ENCODE measurements around the gene MTMR3.
"Not testable (repeated sequence)": the region's sequence is repeated elsewhere in the genome, so short reads cannot be mapped to it uniquely, and the experiment has no call there.

MTMR3 gene

DNA sequence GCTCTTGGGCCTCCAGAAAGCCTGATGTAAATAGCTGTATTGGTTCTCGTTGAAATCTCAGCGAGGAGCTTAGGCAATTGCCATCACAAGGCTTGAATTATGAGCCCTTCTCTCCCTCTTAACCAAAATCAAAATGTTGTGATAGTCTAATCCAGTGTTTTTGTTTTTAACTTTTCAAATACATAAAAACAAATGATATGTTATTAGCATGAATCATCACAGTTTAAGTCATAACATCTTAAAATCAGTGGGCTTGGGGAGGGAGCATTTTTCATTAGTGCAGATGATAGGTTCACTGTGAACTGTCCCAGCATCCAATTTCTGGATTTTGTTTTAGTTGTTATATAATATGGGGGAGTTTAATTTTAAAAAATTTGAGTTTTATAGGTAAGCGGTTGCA is 148.4 kb downstream of the MTMR3 start:
- DNase-seq = no peak

DNA sequence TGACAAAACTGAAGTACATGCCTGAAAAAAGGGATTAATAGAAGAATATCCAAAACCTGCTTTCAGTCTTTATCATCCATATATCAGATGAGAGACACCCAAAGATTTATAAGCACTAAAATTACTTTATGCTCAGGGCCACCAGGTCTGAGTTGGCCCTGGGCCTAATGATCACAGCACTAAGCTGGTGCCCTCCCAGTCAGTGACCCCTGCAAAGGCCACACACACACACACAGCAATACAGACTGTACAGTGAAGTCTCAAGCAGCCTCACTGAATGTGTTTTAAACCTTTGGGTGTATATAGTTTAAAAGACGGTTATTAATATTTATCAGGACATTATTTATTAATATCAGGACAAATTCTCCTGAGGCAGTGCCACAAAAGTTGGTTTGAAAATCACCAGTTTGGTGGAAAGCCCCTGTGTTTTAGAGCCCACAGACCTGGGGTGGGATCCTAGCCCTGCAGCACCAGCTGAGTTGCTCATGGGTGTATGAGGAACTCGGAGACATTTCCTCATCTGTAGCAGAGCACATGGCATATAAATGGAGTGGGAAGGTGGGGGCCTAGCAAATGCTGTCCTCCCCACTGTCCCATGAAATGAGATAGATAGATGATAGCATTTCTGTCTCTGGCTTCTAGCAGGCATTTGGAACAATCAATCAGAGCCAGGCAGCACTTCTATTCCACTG is 148.9 kb downstream of the MTMR3 start:
- DNase-seq = no peak

DNA sequence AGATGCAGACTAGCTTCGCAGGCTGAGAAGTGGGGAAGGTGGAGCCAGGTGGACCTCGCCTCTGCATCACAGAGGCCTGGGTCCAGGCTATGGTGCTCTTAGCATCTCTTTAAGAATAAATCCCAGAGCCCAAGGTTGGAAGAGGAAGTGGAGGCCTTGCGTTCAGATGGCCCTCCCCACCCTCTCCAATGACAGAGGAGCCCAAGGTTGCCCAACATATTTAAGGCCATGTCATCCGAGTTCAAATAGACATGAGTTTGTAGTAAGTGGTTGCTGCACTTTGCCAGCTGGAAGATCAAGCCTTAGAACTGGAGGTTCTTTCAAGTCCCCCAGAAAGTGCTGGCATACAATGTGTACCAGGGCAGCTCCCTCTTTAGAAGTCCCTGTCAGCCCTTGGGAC is 150.2 kb downstream of the MTMR3 start:
- DNase-seq = no peak

DNA sequence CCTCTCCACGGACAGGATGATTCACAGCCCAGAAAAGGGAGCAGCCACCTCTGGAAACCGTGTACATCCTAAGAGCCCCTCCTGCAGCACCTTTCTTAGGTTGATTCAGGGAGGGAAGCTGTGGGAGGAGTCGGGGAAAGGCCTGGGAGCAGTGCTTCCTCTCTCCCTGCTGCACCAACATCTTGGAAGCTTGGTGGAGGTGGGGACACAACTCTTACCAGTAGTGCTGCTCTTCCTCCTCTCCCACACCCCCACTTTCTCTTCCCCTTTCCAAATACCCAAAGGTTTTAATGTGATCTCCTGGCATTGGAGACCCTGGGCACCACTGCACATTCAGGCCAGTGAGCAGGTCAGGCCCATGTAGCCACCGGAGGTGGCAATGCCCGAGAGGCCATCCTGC is 150.9 kb downstream of the MTMR3 start:
- no peak for DNase-seq

DNA sequence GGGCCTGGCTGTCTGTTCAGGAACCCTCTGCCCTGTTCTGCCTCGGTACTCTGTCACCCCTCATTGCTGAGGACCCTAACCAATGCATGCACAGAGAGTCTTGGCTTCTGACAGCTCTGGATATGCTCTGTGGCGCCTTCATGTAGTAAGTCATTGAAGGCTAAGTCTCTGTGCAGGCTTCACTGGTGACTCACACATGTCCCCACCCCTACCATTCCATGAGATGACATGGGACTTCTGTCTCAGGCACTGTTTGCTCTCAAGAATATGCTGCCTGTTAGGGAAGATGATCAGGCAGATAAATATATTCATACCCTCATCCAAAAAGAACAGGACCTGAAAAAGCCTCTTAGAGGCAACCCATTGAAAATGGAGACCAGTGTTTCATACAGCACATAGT is 153.7 kb downstream of the MTMR3 start:
- DNase-seq = no peak

DNA sequence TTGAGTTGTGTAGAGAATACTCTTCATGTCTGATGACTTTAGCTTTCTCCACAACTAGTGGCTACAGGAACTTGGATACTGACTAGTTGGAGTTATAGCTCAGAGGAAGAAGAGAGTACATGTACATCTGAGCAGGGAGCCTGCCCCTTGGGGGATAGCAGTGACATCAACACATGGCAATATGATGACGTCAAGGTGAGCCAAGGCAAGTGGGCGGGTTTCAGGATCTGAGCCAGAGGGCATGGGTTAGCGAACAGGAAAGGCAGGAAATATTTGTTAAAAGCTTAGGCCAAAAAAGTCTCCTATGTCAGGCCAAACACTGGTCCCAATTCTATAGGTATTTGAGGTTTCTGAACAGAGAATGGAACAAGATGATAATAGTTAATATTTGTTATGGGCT is 155.2 kb downstream of the MTMR3 start:
- DNase-seq = no peak

DNA sequence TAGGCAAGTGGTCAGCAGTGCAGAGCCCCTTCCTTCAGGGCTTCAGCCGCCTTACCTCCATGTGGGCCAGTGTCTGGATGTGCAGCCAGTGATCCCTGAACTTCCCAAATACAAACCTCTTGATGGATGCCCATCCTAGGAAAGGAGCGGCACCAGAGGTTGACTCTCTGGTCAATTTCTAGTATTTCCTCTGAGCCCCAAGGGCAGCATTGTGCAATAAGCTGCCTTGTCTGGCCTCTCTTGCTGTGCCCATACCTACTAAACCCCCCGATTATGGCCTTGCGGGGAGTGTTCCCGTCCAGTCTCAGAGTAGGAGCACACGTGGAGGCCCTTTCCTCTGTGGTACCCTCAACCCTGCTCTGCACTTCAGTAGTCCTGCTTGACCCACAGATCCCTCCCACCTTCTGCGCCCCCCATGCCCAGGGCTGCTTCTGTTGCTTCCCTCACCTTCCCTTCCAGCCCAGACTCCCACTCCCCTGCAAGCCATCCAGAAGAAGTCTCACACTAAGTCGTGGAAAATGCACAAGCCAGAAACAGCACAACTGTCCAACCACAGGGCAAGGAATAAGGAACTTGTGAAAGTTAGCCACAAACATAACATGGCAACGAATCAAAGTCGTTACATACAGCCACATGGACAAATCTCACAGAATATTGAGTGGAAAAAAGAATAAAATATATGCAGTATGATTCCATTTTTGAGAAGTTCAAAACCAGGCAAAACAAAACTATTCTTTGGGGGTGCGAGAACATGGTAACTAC is 157.7 kb downstream of the MTMR3 start:
- no peak for DNase-seq

DNA sequence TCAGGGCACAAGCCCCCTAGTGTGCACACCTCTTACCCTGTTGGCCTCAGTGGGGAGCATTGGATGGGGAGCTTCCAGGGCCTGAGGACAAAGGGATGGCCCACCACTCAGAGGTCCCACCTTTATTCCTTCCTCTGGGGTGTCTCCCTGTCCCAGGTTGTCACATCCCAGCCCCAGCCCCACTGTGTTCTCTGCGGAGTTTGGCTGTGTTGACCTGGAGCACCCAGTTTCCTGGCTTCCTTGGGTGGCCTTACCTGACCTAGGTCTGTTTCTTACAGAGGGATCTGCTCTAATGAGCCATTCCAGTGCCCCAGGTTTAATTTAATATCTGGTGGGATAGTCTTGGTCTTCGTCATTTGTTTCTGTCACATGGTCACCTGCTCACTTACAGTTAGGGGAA is 158.5 kb downstream of the MTMR3 start:
- DNase-seq = no peak

DNA sequence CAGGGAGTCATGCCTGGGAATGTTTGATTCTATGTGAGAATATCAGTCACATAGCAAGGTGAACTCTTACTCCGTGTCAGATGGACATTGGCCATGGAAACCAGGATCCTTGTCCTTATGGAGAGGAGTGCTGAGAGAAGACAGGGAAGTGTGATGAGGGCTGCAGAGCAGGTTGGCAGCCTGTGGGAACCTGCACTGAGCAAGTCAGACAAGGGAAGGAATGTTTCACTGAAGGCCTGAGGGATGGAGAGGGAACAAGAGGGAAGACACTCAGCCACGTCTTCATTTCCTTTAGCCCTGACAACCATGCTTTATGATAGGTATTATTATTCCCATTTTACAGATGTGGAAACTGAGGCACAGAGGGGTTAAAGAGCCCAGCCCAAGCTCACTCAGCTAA is 158.9 kb downstream of the MTMR3 start:
- no peak for DNase-seq

DNA sequence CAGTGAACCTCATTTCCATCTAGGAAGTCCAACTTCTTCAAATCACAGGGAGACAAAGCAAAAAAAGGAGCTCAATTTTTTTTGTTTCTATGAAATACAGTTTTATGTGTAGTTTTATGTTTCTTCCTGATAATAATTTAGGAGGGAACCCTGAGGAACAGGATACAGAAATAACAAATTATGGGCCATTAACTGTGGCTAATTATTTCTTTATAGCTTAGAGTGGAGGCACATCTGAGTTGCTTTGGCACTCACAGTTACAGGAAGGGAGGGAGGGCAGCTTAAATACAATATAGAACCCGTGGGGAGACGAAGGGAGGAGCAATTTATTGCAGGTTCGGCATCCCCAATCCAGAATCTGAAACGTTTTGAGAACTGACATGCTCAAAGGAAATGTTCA is 160.2 kb downstream of the MTMR3 start:
- no peak for DNase-seq

DNA sequence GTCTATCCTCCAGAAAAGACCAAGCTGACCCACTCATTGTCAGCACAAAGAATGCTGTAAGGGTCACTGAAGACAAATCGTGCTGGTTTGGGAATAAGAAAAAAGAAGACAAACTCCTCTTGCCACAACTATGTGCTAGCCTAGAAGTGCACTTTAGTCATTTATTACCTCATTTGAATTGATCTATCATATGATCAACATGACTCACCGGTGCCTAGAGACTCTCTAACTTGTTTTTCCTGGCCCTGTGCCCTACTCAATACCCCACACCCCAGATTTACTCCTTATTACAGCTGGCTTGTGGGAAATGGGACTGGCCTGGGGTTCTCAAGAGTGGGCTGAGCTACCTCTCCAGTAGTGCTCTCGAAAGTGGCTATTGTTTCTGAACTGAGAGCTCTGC is 161.4 kb downstream of the MTMR3 start:
- no peak for DNase-seq

DNA sequence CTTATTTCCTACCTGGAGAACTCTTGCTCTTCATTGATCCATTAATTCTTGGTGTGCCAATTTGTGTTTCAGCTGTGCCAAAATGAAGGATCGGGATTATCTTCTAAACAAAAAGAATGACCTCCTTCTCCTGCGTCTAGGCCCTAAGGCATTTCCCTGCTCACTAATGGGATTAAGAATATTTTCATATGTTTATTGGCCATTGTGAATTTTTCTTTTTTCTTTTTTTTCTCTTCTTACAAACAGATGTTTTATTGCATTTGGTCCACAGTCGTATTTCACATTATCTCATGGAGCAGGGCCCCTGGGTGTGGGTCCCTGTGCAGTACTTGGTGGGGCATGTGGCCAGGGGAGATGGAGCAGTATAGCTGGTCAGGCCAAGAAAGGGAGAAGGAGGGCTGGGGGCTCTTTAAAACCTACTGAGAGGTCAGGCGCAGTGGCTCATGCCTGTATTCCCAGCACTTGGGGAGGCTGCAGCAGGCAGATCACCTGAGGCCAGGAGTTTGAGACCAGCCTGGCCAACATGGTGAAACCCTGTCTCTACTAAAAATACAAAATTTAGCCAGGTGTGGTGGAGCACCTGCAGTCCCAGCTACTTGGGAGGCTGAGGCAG is 162.0 kb downstream of the MTMR3 start:
- DNase-seq = no peak

DNA sequence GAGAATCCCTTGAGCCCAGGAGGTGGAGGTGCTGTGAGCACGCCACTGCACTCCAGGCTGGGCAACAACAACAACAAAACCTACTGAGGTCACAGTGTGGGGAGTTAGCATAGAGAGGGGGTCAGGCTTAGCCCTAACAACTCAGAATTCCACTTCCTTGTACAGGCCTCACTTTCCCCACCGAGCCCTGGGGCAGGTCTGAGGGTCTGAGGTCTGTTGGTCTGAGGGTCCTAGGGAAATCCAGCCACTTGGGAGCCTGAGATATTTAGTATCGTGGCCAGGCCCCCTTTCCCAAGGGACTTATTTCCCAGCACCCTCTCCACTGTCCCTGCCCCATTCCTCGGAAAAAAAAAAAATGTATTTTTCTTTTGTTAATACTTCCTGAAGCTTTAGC is 162.5 kb downstream of the MTMR3 start:
- no peak for DNase-seq

DNA sequence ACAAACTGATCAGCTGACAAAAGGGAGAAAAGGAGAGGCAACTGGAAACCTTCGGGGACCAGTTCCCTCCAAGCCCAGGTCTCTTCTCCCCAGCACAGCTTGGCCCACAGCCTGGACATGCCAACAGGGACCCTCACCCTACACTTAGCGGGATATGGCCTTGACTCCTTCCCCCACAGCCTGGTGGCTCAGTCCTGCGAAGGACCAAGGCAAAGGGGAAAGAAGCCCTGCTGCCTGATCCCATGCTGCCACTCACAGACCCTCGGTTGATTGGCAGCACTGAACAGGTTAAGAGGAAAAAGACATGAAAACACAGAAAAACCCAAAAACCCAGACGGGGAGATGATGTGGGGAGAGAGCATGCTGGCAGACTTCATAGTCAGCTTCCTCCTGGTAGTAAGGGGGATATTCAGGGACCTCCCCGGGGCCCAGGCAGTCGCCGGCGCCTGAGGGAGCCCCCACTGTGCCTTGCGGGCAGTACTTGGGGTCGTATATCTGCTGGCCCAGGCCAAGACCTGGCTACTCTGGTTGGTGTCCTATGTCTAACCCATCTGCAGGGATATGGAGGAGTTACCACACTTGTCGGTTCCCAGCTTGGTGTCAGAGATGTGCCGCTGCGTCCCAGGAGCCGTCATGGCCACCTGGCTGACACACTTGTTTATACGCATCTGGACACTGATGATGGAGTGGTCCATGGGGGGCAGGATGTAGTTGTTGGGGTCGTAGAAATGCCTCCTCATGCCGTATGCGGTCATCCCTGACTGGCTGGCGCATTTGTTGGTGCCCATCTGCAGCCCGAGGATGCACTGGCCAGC is 163.1 kb downstream of the MTMR3 start:
- DNase-seq = no peak

DNA sequence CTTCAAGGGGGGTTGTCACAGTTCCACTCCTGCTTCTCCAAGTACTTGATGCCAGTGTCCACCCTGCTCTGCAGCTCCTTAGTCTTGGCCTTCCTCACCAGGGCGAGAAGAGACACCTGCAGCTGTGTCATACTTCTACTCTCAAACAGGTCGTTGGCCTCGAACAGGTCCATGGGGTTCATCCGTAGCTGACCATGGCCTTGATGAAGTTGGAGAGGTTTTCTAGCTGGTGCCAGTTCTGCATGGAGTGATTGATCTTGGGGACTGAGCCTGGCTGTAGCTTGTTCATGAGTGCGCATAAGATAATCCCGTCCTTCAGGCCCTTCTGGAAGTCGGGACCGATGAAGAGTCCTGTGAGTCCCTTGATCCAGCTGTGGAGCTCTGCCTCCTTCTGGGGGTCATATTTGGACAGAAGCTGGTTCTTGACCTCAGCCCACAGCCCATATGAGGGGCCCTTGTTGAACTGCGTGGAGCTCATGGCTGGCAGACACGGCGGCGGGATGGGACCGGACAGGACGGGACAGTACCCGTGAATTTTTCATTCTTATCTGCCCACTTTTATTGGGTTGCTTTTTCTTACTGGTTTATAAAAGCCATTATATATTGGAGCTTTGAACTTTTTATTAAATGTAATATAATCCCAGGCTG is 163.9 kb downstream of the MTMR3 start:
- DNase-seq = no peak

DNA sequence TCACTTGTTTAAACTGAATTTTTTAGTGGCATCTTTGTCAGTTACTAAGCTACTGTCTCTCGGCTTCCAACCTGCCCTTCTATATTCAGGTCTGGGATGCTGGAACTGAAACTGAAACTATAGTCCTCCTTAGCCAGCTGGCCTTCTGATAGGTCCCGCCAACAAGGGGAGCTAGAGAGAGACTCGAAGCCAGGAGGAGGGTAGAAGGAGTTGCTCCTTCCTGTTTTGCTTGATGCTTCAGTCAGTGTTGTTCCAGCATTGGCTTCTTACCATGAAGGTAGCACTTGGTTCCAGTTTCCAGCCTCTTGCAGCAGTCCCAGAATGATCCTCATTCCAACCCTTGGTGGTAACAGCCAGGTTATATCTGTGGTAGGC is 164.4 kb downstream of the MTMR3 start:
- DNase-seq = no peak

DNA sequence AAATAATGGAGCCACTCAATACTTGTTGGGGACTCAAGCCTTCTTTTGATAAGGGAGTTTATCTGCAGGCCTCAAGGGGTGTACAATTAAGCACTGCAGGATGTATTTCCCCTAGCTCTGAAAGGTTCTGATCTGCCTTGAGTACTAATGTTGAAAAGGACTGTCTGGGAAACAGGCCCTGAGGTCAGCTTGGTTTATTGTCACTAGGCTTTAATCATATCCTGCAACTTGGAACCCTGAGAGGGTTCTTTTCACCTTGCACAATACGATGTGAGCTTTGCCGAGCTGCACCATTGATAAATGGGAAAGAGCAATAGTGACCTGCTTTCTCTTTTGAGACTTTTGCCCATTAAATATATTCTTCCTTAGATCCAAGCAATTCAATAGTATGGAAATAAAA is 165.7 kb downstream of the MTMR3 start:
- DNase-seq = no peak

DNA sequence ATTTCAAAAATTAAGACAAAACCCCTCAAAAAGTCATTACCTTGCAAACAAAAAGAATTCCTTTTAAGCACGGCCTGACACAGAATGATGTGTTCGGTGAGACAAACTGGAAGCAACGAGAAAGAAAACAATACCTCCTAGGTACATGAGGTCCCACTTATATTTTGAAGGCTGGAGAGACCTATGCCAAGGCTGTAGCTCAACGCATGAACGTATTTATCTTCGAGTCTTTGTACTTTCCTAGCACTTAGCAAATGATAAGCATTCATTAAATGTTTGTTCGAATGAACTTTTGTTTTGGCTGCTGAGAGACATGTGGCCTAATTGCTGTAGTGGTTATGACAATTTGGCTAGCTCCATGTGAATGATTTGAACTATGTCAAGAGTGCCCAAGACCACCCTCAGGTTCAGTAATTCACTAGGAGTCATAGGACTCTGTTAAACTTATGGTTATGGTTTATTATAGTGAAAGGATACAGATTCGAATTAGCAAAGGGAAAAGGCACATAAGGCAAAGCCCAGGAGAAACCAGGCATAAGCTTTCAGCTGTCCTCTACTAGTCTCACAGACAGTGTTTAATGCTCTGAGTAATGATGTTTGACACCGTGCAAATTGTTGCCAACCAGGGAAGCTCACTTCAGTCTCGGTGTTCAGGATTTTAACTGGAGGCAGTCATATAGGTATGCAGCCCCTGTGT is 171.2 kb downstream of the MTMR3 start:
- DNase-seq = no peak

DNA sequence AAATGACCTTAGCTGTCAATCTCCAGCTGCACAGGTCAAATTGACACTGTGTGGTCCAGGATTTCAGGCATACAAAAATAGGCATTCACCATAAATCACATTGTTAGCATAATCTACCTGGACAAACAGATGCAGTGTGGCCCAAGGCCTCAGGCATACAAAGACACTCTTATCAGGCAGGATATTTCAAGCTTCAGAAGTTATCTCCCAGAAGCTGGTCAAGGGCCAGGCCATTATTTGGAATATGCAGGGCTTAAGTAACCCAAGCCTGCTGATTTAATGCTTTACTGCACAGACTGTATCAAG is 171.7 kb downstream of the MTMR3 start:
- DNase-seq = no peak

DNA sequence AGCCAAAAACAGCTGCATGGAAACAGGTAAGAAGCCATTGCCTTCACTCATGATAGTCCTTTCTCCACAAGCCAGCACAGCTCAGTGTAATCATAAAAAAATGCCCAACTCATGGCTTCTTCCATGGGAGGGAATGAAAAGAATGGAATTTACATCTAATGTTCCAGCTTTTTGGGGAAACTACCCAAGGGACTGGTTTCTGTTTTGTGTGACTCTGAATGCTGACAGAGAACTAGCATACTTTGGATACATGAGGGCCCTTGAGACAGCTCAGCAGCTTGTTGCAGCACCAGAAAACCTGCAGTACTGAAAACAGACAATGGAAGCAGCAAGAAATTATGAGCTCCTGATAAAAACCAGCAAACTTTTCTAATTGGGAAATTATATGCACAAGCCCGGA is 173.0 kb downstream of the MTMR3 start:
- no peak for DNase-seq

DNA sequence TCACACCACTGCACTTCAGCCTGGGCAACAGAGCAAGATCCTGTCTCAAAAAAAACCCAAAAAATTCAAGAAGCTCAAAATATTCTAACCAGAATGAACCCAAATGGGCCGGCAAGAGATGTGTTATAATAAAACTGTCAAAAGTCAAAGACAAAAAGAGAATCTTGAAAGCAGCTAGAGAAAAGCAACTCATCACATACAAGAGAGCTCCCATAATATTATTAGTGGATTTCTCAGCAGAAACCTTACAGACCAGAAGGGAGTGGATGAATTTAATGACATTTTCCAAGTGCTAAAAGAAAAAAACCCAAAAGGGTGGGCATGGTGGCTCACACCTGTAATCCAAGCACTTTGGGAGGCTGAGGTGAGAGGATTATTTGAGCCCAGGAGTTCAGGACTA is 174.4 kb downstream of the MTMR3 start:
- DNase-seq = no peak

DNA sequence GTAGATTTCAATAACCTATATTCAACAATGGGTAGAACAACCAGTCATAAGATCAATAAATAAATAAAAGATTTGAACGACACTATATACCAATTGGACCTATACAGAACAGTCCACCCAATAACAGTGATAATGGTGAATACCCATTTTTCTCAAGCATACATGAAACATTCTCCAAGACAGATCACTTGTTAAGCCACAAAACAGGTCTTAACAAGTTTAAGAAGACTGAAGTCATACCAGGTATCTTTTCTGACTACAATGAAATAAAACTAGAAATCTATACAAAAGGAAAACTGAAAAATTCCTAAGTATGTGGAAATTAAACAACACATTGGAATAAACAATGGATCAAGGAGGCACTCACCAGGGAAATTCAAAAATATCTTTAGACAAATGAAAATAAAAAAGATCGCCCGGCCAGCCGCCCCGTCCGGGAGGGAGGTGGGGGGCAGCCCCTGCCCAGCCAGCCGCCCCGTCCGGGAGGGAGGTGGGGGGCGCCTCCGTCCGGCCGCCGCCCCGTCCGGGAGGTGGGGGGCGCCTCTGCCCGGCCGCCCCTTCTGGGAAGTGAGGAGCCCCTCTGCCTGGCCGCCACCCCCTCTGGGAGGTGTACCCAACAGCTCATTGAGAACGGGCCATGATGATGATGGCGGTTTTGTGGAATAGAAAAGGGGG is 176.5 kb downstream of the MTMR3 start:
- not testable (repeated sequence) for DNase-seq
